Testis (tissue), 3 donors: ENCODE results near the gene UBE2M. TPM values are rescaled to one million over a fixed set of nuclear protein-coding genes. Genes with fewer than 3 reads are reported as not detected.
"Not testable (repeated sequence)": the region's sequence is repeated elsewhere in the genome, so short reads cannot be mapped to it uniquely, and the experiment has no call there.

Experiments used
- DNase-seq: peaks from one replicate; pipeline ENCODE4 v3.0.0-alpha.2; 2019
- H3K27ac ChIP-seq, 2 donors: fragments of 200-600 bp; sonication (generic); one replicate each; pipeline ENCODE4 v1.5.1; 2019
- H3K27me3 ChIP-seq: fragments of 200-600 bp; sonication (generic); one replicate; pipeline ENCODE4 v1.5.1; 2019
- H3K36me3 ChIP-seq: fragments of 200-600 bp; sonication (generic); one replicate; pipeline ENCODE4 v1.5.1; 2017; ENCODE audit warnings: low read depth; ENCODE audit errors: missing control alignments
- H3K4me1 ChIP-seq: fragments of 200-600 bp; sonication (generic); one replicate; pipeline ENCODE4 v1.5.1; 2019
- H3K4me3 ChIP-seq, 2 donors: fragments of 200-600 bp; sonication (generic); one replicate each; pipeline ENCODE4 v1.5.1; 2017 to 2019
- H3K9me3 ChIP-seq: fragments of 200-600 bp; sonication (generic); one replicate; pipeline ENCODE4 v1.5.1; 2017
- CTCF ChIP-seq, 3 experiments: fragments of 450-650 bp in 2 of 3; fragments of 200-600 bp in 1 of 3; sonication (generic) in 1 of 3; IDR thresholded peaks; one replicate each; pipeline ENCODE4 v1.5.1; 2016 to 2019; ENCODE audit warnings: antibody characterized with exemption in 3 of 3, mild to moderate bottlenecking in 2 of 3, moderate library complexity in 1 of 3
- POLR2A ChIP-seq: fragments of 450-650 bp; IDR thresholded peaks from one replicate; pipeline ENCODE4 v1.6.1; 2017; ENCODE audit warnings: antibody characterized with exemption, mild to moderate bottlenecking, moderate library complexity
- WGBS, 2 donors: methylation state at CpG; one replicate each; pipeline ENCODE4 v1.1.5; 2018; 5-methylcytosine and 5-hydroxymethylcytosine counted together
- intact Hi-C: fragments of 100-400 bp; cut with DNase I; formaldehyde crosslinking; loops from one replicate; pipeline ENCODE4 v1.15.1; 2023; ENCODE audit warnings: low total_unique reads
- polyA plus RNA-seq: library from polyadenylated mRNA; stranded (reverse); fragments of 350-450 nt; fragmentation: Illumina TruSeq; extraction: RNeasy Lipid Tissue Mini Kit (QIAGEN cat#74804); gene quantifications from one replicate; pipeline ENCODE4 v1.2.3, GENCODE V29; 2014; ENCODE audit warnings: low read depth, low replicate concordance; ENCODE audit not compliant: insufficient read depth
- total RNA-seq, 2 donors: library from RNA; depleted of rRNA; stranded (reverse); fragments of >200 nt; gene quantifications; one replicate each; pipeline ENCODE4 v1.2.3, GENCODE V29; 2016

UBE2M gene
- total and polyA plus RNA-seq, 3 donors from 2014 or later = 65.0 to 155 (median 65.2) TPM

- no peaks in the 10 kb centered on the region for H3K27me3 ChIP-seq
- TF ChIP-seq POLR2A (no peak), CTCF (IDR thresholded peaks at IDR 0.05) (no peak)
- peaks cover 11% of the 10 kb centered on the region for H3K4me1 ChIP-seq
- no peak overlapping the region for H3K27ac ChIP-seq
- no peaks in the 10 kb centered on the region for H3K9me3 ChIP-seq
- H3K36me3 ChIP-seq = no peaks in the 10 kb centered on the region
- H3K4me3 ChIP-seq = no peak overlapping the region
- 87% methylated on average over 8 of the region's 8 CpGs for WGBS, 2 donors
- no peak for DNase-seq
- intact Hi-C loops = no loop called here
Observed at GRCh38 chr19:58579473-58580142, 21.2 kb upstream of the UBE2M start.

- WGBS, 2 donors = 89 to 90% methylated on average over 11 of the region's 11 CpGs
- Histone ChIP-seq H3K4me1 (peaks cover 5% of the 10 kb centered on the region), H3K27ac (no peak overlapping the region)
Observed at GRCh38 chr19:58578012-58578925, 19.9 kb upstream of the UBE2M start.

GRCh38 chr19:58577581-58577980, 19.2 kb upstream of the UBE2M start:
- H3K27ac ChIP-seq, intact Hi-C loops, DNase-seq, H3K9me3 ChIP-seq, H3K4me3 ChIP-seq, H3K27me3 ChIP-seq, H3K36me3 ChIP-seq, H3K4me1 ChIP-seq: not testable (repeated sequence)
- 94 to 100% methylated on average over 2 of the region's 2 CpGs for WGBS, 2 donors

More at GRCh38 chr19:58578012-58578925, 19.9 kb upstream of the UBE2M start:
- Histone ChIP-seq H3K27me3 (no peaks in the 10 kb centered on the region), H3K9me3 (no peaks in the 10 kb centered on the region), H3K4me3 (no peak overlapping the region), H3K36me3 (no peaks in the 10 kb centered on the region)
- no peak for TF ChIP-seq CTCF (IDR thresholded peaks at IDR 0.05)
- TF ChIP-seq POLR2A = no peak
- no peak for DNase-seq
- intact Hi-C loops = no loop called here

- H3K4me3 ChIP-seq = peak overlapping the region; percentile 74 to 78
- H3K27me3 ChIP-seq = no peaks in the 10 kb centered on the region
- intact Hi-C loops = no loop called here
- H3K9me3 ChIP-seq = no peaks in the 10 kb centered on the region
- WGBS, 2 donors = 0 to 1% methylated on average over 49 to 60 of the region's 66 CpGs
- TF ChIP-seq POLR2A (no peak), CTCF (IDR thresholded peaks at IDR 0.05) (peak in 1 of 3 experiments; percentile 33)
- no peaks in the 10 kb centered on the region for H3K36me3 ChIP-seq
- H3K27ac ChIP-seq = peak overlapping the region; percentile 82 to 95
- H3K4me1 ChIP-seq = peaks cover 7% of the 10 kb centered on the region
- peak; percentile 96 for DNase-seq
Observed at GRCh38 chr19:58575183-58576041, 17.0 kb upstream of the UBE2M start.
